K562 (cell line): ENCODE results near the gene ORMDL2. TPM values are rescaled to one million over a fixed set of nuclear protein-coding genes. Genes with fewer than 3 reads are reported as not detected.

Experiments
- BHLHE40 ChIP-seq: IDR thresholded peaks from 2 replicates; pipeline ENCODE4 v1.6.1; 2011; ENCODE audit warnings: low read length, improper control_type of control experiment
- BMI1 ChIP-seq: fragments of 150-350 bp; IDR thresholded peaks from 2 replicates; pipeline ENCODE4 v1.6.1; 2014; ENCODE audit warnings: low read length
- CEBPG ChIP-seq, 3 experiments: fragments of 200-800 bp in 1 of 3; sonication (Bioruptor generic) in 1 of 3; sonication (generic) in 1 of 3; formaldehyde crosslinking in 1 of 3; IDR thresholded peaks in 2 of 3; conservative IDR thresholded peaks in 1 of 3; 2 replicates each; pipeline versions ENCODE4 v1.6.1 to v1.8.0; 2016 to 2022; ENCODE audit warnings: missing compliant biosample characterization in 2 of 3, missing genetic modification characterization in 2 of 3, mild to moderate bottlenecking in 1 of 3, missing genetic modification reagents in 1 of 3
- FOXA3 ChIP-seq, 2 experiments: fragments of 450-650 bp in 1 of 2; sonication (generic) in 1 of 2; formaldehyde crosslinking; IDR thresholded peaks in 1 of 2; conservative IDR thresholded peaks in 1 of 2; 2 replicates each; pipeline versions ENCODE4 v1.4.0 to v1.8.0; 2020 to 2022; ENCODE audit warnings: mild to moderate bottlenecking in 2 of 2, missing genetic modification reagents in 1 of 2
- GTF2B ChIP-seq: IDR thresholded peaks from 2 replicates; pipeline ENCODE4 v1.6.1; 2011; ENCODE audit not compliant: insufficient read length; ENCODE audit errors: extremely low read depth
- HINFP ChIP-seq: fragments of 450-650 bp; conservative IDR thresholded peaks from 2 replicates; pipeline ENCODE4 v1.6.1; 2016; ENCODE audit warnings: missing genetic modification characterization, low read depth, mild to moderate bottlenecking, control low read depth, missing compliant biosample characterization
- HIVEP1 ChIP-seq: fragments of 250-450 bp; sonication (Bioruptor Pico); IDR thresholded peaks from 2 replicates; pipeline ENCODE4 v1.4.0; 2020; ENCODE audit warnings: mild to moderate bottlenecking
- L3MBTL2 ChIP-seq: fragments of 450-650 bp; IDR thresholded peaks from 2 replicates; pipeline ENCODE4 v1.6.1; 2016; ENCODE audit warnings: mild to moderate bottlenecking, moderate library complexity
- LCOR ChIP-seq: sonication (generic); formaldehyde crosslinking; IDR thresholded peaks from 2 replicates; pipeline ENCODE4 v1.8.0; 2022; ENCODE audit warnings: mild to moderate bottlenecking, missing genetic modification reagents
- NR4A1 ChIP-seq, 2 experiments: fragments of 250-450 bp in 1 of 2; fragments of 450-650 bp in 1 of 2; sonication (Bioruptor Pico) in 1 of 2; IDR thresholded peaks; 2 replicates each; pipeline versions ENCODE4 v1.4.0 to v1.6.1; 2016 to 2020; ENCODE audit warnings: mild to moderate bottlenecking in 2 of 2, missing compliant biosample characterization in 1 of 2, missing genetic modification characterization in 1 of 2, moderate library complexity in 1 of 2
- PYGO2 ChIP-seq: fragments of 450-650 bp; IDR thresholded peaks from 2 replicates; pipeline ENCODE4 v1.6.1; 2016; ENCODE audit warnings: mild to moderate bottlenecking, missing genetic modification characterization, moderate library complexity, missing compliant biosample characterization
- RERE ChIP-seq: sonication (generic); formaldehyde crosslinking; IDR thresholded peaks from 2 replicates; pipeline ENCODE4 v1.8.0; 2023; ENCODE audit warnings: missing genetic modification reagents, mild to moderate bottlenecking, borderline replicate concordance
- SREBF2 ChIP-seq: sonication (generic); formaldehyde crosslinking; IDR thresholded peaks from 2 replicates; pipeline ENCODE4 v1.4.0; 2020; ENCODE audit warnings: mild to moderate bottlenecking, missing genetic modification reagents
- SRSF1 ChIP-seq: fragments of 200-400 bp; formaldehyde crosslinking; IDR thresholded peaks from 2 replicates; pipeline ENCODE4 v1.6.1; 2017; ENCODE audit warnings: mild to moderate bottlenecking, low read depth, low read length, moderate library complexity
- TEAD2 ChIP-seq: fragments of 450-650 bp; IDR thresholded peaks from 2 replicates; pipeline ENCODE4 v1.6.1; 2016; ENCODE audit warnings: missing genetic modification characterization, control low read depth, missing compliant biosample characterization
- ZBTB1 ChIP-seq: sonication (generic); formaldehyde crosslinking; IDR thresholded peaks from 2 replicates; pipeline ENCODE4 v1.8.1; 2023; ENCODE audit warnings: missing genetic modification reagents, low read depth, mild to moderate bottlenecking, borderline replicate concordance
- polyA plus RNA-seq, 8 experiments: library from polyadenylated mRNA; depleted of rRNA in 4 of 8; stranded (reverse) in 5 of 8; unstranded in 3 of 8; fragments of >200 nt; fragmentation: Nextera tagmentation in 2 of 8; fragmentation: Illumina TruSeq in 1 of 8; extraction: Ambion mirVana in 2 of 8; extraction: Trizol in 1 of 8; gene quantifications; 2 replicates each; pipeline versions ENCODE4 v1.2.1 to v1.2.3, GENCODE V29; 2011 to 2014; ENCODE audit warnings: inconsistent platforms in 1 of 8, missing spikeins in 1 of 8
- total RNA-seq, 7 experiments: library from RNA; depleted of rRNA in 6 of 7; stranded (reverse); fragments of >200 nt in 6 of 7; fragmentation: Illumina TruSeq in 2 of 7; extraction: Trizol in 2 of 7; gene quantifications; 2 replicates each; pipeline versions ENCODE4 v1.2.1 to v1.2.3, GENCODE V29; 2011 to 2021; ENCODE audit warnings: low replicate concordance in 1 of 7

ORMDL2 gene
- total and polyA plus RNA-seq, 9 of the 15 experiments (the other 6 are each of a cell fraction or from before 2014, with no cell fraction given): 9.9 to 113 (median 34.4) TPM

- TF ChIP-seq FOXA3 (CRISPR knock-in tag; conservative IDR thresholded peaks at IDR 0.05 in 1 of 2, IDR thresholded peaks at IDR 0.05 in 1 of 2) (0 out of 4 replicates have a peak, but pooled peaks of 1 of the 2 experiments have one; percentile 14), L3MBTL2 (no peak), GTF2B (no peak), NR4A1 (CRISPR knock-in tag; IDR thresholded peaks at IDR 0.05) (no peak), NR4A1 (tag; IDR thresholded peaks at IDR 0.05) (no peak), SRSF1 (no peak), CEBPG (CRISPR knock-in tag; IDR thresholded peaks at IDR 0.05) (0 out of 2 replicates have a peak, but pooled peaks have one; percentile 15), CEBPG (tag; conservative IDR thresholded peaks at IDR 0.05 in 1 of 2, IDR thresholded peaks at IDR 0.05 in 1 of 2) (no peak), SREBF2 (CRISPR knock-in tag) (no peak), PYGO2 (tag) (no peak), LCOR (CRISPR knock-in tag) (no peak), TEAD2 (tag) (no peak), HIVEP1 (CRISPR knock-in tag) (no peak), HINFP (tag) (no peak), BMI1 (no peak), ZBTB1 (CRISPR knock-in tag) (no peak), RERE (CRISPR knock-in tag) (no peak), BHLHE40 (peak; percentile 74)
Observed at GRCh38 chr12:55830601-55831446, 13.0 kb downstream of the ORMDL2 start (continued).
